ENCODE data around the gene BCL11B.

Gene BCL11B

DNA sequence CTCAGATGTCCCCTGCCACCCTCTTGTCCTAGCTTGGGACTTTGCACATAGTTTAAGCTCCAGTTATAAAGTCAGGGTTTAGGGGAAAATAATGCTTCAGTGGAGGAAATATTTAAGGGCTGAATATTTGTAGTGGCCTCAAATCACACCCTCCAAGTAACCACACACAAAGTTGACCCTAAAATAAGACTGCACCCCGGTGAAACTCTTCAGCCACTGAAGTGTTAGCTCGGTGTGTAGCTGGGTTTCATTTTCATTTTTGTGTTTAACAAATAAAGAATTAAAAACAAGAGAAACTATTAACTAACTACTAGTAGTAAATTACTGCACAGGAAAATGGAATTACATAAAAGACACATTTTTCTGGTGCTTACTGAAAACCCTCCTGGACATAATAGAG is 14.8 kb upstream of the BCL11B start:
- no peak for DNase-seq (ENCODE audit: low read depth)

- DNase-seq (ENCODE audit: low read depth) = no peak
Measured at GRCh38 chr14:99284254-99285004, 12.4 kb upstream of the BCL11B start.

- DNase-seq (ENCODE audit: low read depth) = no peak
Measured at GRCh38 chr14:99282261-99283050, 10.5 kb upstream of the BCL11B start.

- no peak for DNase-seq (ENCODE audit: low read depth)
Measured at GRCh38 chr14:99281396-99281795, 9.4 kb upstream of the BCL11B start.

DNA sequence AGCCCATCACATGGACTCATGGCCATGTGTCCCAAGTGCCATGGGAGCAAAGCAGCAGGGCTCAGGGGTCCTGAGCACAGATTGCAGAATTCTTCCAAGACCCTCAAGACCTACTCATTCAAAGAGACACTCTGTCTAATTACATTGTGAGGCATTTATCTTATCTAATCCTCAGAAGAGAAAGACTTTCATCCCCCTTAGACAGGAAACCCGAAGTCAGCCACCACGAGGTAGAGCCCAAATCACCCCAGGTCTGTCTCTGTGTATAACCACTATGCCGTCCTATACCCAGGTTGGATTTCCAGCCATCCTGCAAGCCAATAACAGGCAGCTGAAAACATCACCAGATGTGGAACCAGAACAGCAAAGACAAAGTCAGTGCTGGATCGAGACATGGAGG is 8.9 kb upstream of the BCL11B start:
- no peak for DNase-seq (ENCODE audit: low read depth)

DNA sequence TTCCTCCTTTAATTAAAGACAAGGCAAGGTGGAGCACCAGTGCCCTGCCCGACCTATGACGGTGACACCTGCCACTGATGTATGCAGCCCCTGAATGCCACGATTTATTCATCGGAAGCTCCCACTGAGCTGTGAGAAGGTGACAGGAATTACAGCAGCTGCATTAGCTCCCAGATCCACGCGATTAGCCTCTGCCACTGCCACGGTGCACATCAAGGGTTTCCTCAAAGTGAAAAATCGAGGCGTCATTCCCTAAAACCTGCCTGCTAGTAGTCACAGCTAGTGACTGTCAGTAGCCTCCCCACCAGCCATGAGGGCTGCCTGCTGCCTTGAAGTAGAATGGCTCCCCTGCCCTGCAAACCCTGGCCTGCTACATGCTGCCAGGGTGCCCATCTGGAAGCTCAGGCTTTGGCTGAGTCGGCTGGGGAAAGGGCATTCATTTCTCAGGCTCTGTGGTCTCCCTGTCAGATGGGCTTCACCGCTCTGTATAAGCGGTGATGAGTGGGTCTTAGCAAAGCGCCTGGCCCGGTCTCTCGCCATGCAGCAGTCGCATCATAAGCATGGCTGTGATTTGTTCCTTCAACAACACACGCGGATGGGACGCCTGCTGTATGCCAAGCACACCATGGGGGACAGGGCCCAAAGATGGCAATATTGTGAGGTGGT is 8.2 kb upstream of the BCL11B start:
- no peak for DNase-seq (ENCODE audit: low read depth)

- DNase-seq (ENCODE audit: low read depth) = no peak
Measured at GRCh38 chr14:99278836-99279235, 6.8 kb upstream of the BCL11B start.

DNA sequence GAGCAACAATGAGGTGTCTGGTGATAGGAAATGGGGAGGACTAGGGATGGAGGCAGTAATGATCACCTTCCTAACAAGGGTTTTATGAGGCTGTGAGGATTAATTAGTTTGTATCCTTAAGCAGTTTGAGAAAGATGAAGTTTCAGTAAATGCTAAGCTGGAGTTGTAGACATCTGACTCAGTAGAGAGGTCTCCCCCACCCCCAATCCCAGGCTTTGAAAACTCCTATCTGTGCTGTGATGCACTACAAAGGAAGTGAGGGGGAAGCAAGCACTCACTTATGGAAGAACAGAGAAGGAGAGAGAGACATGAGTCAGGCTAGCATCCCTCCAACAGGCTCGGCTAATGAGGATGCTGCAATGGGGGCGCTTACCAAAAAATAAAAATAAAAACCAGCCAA is 5.5 kb upstream of the BCL11B start:
- no peak for DNase-seq (ENCODE audit: low read depth)

- no peak for DNase-seq (ENCODE audit: low read depth)
Measured at GRCh38 chr14:99276482-99276881, 4.5 kb upstream of the BCL11B start.

- no peak for DNase-seq (ENCODE audit: low read depth)
Measured at GRCh38 chr14:99275222-99275584, 3.2 kb upstream of the BCL11B start.

DNA sequence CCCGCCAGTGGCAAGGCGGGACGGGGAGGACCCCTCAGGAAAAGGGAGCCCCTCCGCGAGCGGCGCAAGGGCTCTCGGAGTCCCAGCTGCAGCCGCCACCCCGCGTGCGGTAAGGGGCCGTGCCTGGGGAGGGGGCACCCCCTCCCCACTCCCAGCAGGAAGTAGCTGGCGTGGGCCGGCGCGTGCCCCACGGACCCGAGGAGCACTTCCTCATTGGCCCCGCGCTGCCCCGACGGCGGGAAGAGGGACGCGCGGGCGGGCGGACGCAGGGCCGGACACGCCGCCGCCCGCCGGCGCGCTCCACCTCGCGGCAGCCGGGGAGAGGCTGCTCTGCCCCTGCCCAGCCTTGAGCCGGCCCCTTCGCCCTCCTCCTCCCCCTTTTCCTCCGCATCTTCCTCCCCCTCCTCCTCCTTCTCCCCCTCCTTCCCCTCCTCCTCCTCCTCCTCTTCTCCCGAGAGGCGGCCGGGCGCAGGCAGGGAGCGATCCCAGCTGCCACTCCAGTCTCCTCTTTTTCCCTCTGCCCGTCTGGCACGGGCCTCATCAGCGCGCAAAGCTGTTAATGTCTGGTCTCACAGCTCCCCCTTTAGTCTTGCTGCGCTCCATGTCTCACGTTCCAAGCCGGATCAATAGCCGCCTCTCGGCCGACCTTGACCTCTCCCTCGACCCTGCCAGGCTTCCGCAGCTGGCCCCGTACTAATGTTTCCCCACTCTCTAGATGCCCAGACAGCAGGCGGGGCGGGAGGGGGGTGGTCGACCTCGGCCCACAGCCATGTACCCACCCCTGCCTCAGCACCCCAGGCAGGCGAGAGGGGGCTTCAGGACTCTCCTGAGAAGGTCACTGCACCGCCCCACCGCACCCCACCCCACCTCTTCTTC is 2.6 kb upstream of the BCL11B start:
- peak; percentile 25 for DNase-seq (ENCODE audit: low read depth)

GRCh38 chr14:99273766-99274345 is 1.9 kb upstream of the BCL11B start:
- DNase-seq (ENCODE audit: low read depth) = no peak

DNA sequence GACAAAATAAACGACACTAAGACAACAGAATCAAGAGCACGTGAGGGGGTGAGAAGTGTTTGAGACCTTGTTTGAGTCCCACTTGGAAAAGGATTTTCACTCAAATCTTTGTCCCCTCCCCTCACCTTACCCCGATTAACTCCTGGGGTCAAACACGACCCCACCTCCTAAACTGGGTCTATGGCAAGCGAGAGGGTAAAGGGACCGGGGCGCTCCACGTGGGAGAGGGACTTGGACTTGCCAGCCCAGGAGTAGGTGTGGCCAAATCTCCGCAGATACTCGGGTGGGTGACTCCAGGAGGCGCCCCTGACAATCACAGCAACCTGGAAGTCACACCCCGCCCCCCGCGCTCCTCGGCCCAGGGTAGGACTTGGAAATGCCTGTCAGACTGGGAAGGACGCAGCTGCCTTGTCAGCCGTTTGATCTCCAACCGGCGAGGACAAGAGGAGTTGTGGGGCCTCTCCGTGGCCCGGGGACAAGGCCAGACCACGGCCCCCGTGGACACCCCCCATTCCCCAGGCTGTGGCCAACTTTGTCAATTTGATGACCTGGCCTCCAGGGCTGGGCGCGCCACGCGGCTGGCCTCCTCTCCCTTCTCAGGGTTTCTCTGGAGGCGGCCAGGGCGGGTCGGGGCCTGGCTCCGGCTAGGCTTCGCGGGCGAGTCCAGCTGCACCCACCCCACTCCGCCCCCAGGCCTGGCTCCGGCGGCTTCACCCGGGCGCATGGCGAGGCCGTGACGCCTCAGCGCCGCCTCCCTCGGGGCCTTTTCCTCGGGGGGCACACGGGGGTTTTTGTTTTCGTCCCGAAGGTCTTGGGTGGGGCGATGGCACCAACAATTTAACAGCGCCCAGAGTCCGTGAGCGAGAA is 1.1 kb upstream of the BCL11B start:
- no peak for DNase-seq (ENCODE audit: low read depth)

GRCh38 chr14:99272632-99272898 is 568 bp upstream of the BCL11B start:
- no peak for DNase-seq (ENCODE audit: low read depth)

- DNase-seq (ENCODE audit: low read depth) = no peak
Measured at GRCh38 chr14:99271221-99271941, 616 bp downstream of the BCL11B start.

- no peak for DNase-seq (ENCODE audit: low read depth)
Measured at GRCh38 chr14:99270458-99271220, 1.4 kb downstream of the BCL11B start.

GRCh38 chr14:99268810-99269707 is 2.9 kb downstream of the BCL11B start:
- DNase-seq (ENCODE audit: low read depth) = no peak
